A549 (cell line): Measurements from ENCODE around the gene CMIP. TPM values are rescaled to one million over a fixed set of nuclear protein-coding genes. Genes with fewer than 3 reads are reported as not detected.

Experiments used
- ATAC-seq, 2 experiments: fragments of 200-7000 bp in 1 of 2; fragments of >200 bp in 1 of 2; cut with Nextera tagmentation in 1 of 2; cut with Tn5 transposase in 1 of 2; 3 replicates each; pipeline versions ENCODE4 v1.8.0 to v1.9.1; 2018 to 2020; ENCODE audit warnings: mild to moderate bottlenecking in 1 of 2, moderate library complexity in 1 of 2
- CTCF ChIA-PET: fragments of 300-600 bp; sonication (Branson Sonifier 250); formaldehyde crosslinking; extraction: SDS; loops from one replicate; lab custom pipeline; 2021; ENCODE audit warnings: antibody characterized with exemption, inconsistent platforms; lab: Yijun Ruan, JAX
- POLR2A ChIA-PET: fragments of 350-600 bp; formaldehyde crosslinking; extraction: SDS; loops from one replicate; lab custom pipeline; 2021; ENCODE audit warnings: antibody characterized with exemption, inconsistent platforms; lab: Yijun Ruan, JAX
- DNase-seq, 2 experiments: peaks; one replicate each; pipeline versions ENCODE4 v3.0.0 to v3.0.0-alpha.2; 2011 to 2016; ENCODE audit warnings: low read depth in 1 of 2, low spot score in 1 of 2
- FAIRE-seq: peaks from 2 replicates; lab custom pipeline; 2011; peaks lifted over from hg19 to GRCh38; lab: Jason Lieb, UNC
- H3K27ac ChIP-seq, 2 experiments: fragments of >200 bp; sonication (Bioruptor Twin); formaldehyde crosslinking; 3 replicates each; pipeline ENCODE4 v1.5.1; 2016 to 2017
- H3K4me1 ChIP-seq: fragments of >200 bp; sonication (Bioruptor Twin); formaldehyde crosslinking; 3 replicates; pipeline ENCODE4 v1.6.1; 2016
- H3K4me2 ChIP-seq: fragments of >200 bp; sonication (Bioruptor Twin); formaldehyde crosslinking; 3 replicates; pipeline ENCODE4 v1.6.1; 2016
- H3K4me3 ChIP-seq: fragments of >200 bp; sonication (Bioruptor Twin); formaldehyde crosslinking; 3 replicates; pipeline ENCODE4 v1.5.1; 2016
- H3K9me3 ChIP-seq: fragments of >200 bp; sonication (Bioruptor Twin); formaldehyde crosslinking; 3 replicates; pipeline ENCODE4 v1.6.1; 2016
- BHLHE40 ChIP-seq: IDR thresholded peaks from 2 replicates; pipeline ENCODE4 v1.6.1; 2012; ENCODE audit warnings: low read depth, low read length, inconsistent platforms
- CBX2 ChIP-seq: fragments of 200-600 bp; sonication (generic); IDR thresholded peaks from 2 replicates; pipeline ENCODE4 v1.6.1; 2016; ENCODE audit warnings: low read depth, mild to moderate bottlenecking, borderline replicate concordance
- CHD2 ChIP-seq: fragments of 150-350 bp; IDR thresholded peaks from 2 replicates; pipeline ENCODE4 v1.6.1; 2014; ENCODE audit warnings: low read length; ENCODE audit not compliant: partially characterized antibody
- EHF ChIP-seq: fragments of 250-450 bp; sonication (Bioruptor Pico); IDR thresholded peaks from 2 replicates; pipeline ENCODE4 v1.5.0; 2020; ENCODE audit warnings: mild to moderate bottlenecking
- GATA3 ChIP-seq: IDR thresholded peaks from 2 replicates; pipeline ENCODE4 v1.6.1; 2012; ENCODE audit warnings: borderline replicate concordance
- HES2 ChIP-seq: fragments of >200 bp; sonication (Bioruptor Twin); formaldehyde crosslinking; IDR thresholded peaks from 2 replicates; pipeline ENCODE4 v1.6.1; 2016
- JUN ChIP-seq, 2 experiments: fragments of >200 bp; sonication (Bioruptor Twin); formaldehyde crosslinking; IDR thresholded peaks; 2 replicates in 1 of 2; 3 replicates in 1 of 2; pipeline ENCODE4 v1.6.1; 2016 to 2017
- MAZ ChIP-seq: fragments of 150-350 bp; IDR thresholded peaks from 2 replicates; pipeline ENCODE4 v1.6.1; 2014; ENCODE audit warnings: antibody characterized with exemption, low read depth, low read length, borderline replicate concordance
- NFE2L2 ChIP-seq: fragments of 150-350 bp; conservative IDR thresholded peaks from 2 replicates; pipeline ENCODE4 v1.6.1; 2014; ENCODE audit warnings: low read length
- NR3C1 ChIP-seq: fragments of >200 bp; sonication (Bioruptor Twin); formaldehyde crosslinking; IDR thresholded peaks from 3 replicates; pipeline ENCODE4 v1.6.1; 2017
- PBX3 ChIP-seq: IDR thresholded peaks from 2 replicates; pipeline ENCODE4 v1.6.1; 2012
- POLR2A ChIP-seq: IDR thresholded peaks from 2 replicates; pipeline ENCODE4 v1.6.1; 2012; ENCODE audit warnings: mild to moderate bottlenecking, low read length
- RAD21 ChIP-seq, 2 experiments: fragments of >200 bp in 1 of 2; sonication (Bioruptor Twin) in 1 of 2; formaldehyde crosslinking in 1 of 2; IDR thresholded peaks in 1 of 2; conservative IDR thresholded peaks in 1 of 2; 2 replicates in 1 of 2; 3 replicates in 1 of 2; pipeline ENCODE4 v1.6.1; 2012 to 2018; ENCODE audit warnings: inconsistent platforms in 1 of 2
- RCOR1 ChIP-seq: fragments of 150-350 bp; IDR thresholded peaks from 2 replicates; pipeline ENCODE4 v1.6.1; 2014; ENCODE audit warnings: antibody characterized with exemption, low read length, low read depth
- SREBF2 ChIP-seq: fragments of 450-650 bp; IDR thresholded peaks from 2 replicates; pipeline ENCODE4 v1.6.1; 2014; ENCODE audit warnings: mild to moderate bottlenecking, moderate library complexity
- TFCP2L1 ChIP-seq: fragments of 250-450 bp; sonication (Bioruptor Pico); IDR thresholded peaks from 2 replicates; pipeline ENCODE4 v1.5.0; 2021; ENCODE audit warnings: mild to moderate bottlenecking
- TP53 ChIP-seq: fragments of 250-450 bp; sonication (Bioruptor Pico); IDR thresholded peaks from 2 replicates; pipeline ENCODE4 v1.5.0; 2021; ENCODE audit warnings: mild to moderate bottlenecking, moderate library complexity
- ZNF302 ChIP-seq: fragments of 250-450 bp; sonication (Bioruptor Pico); IDR thresholded peaks from 2 replicates; pipeline ENCODE4 v1.9.0; 2021; ENCODE audit warnings: inconsistent platforms, mild to moderate bottlenecking, moderate library complexity
- WGBS: methylation state at CpG from one replicate; pipeline ENCODE4 v1.1.6; 2017; ENCODE audit errors: missing lambda C conversion rate; 5-methylcytosine and 5-hydroxymethylcytosine counted together
- polyA plus RNA-seq, 4 experiments: library from polyadenylated mRNA; depleted of rRNA in 3 of 4; stranded (reverse); fragments of >200 nt; fragmentation: RNase III in 1 of 4; extraction: RNeasy Plus Mini Kit Qiagen cat#74134 plus additional on column Dnase treatment in 1 of 4; gene quantifications; 2 replicates in 3 of 4; 3 replicates in 1 of 4; pipeline ENCODE4 v1.2.3, GENCODE V29; 2011 to 2017
- TF ChIP-seq, protein P1 (sequence below): fragments of >200 bp; sonication (Bioruptor Twin); formaldehyde crosslinking; IDR thresholded peaks from 3 replicates; pipeline ENCODE4 v1.6.1; 2016
- TF ChIP-seq, protein P2 (sequence below): fragments of 200-600 bp; sonication (generic); IDR thresholded peaks from 2 replicates; pipeline ENCODE4 v1.6.1; 2016; ENCODE audit warnings: antibody characterized with exemption, mild to moderate bottlenecking, moderate library complexity

CMIP gene
- polyA plus RNA-seq, 2 of the 4 experiments (the other 2 are of a cell fraction) = 21.6 to 125 TPM

DNA sequence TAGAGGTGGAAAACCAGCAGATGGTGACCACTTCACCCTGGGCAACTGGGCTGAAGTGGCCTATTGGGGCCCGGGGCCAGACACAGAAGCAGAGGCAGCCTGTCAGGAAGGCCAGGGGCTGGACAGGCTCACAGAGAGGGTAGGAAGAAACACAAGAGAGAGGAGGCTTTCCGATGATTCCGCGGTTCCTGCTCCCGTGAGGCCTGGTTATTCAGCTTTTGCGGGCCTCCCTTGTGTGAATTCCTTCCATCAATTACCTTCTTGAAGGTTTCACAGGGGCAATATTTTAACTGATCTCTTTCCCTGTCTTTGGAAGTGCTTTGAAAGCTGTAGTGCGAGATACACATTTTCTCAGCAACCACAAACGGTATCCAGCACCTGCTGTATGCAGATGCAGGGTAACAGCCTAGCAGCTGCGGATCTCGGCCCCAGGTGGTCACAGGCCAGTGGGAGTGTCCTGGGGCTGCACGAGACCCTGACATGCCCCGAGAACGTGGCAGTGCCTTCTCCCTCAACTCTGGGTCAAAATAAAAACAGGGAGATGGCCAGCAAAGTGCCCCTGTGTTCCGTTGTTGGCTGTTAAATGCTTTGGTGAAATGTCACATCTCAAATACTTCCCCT is 11.6 kb upstream of the CMIP start:
- CTCF ChIA-PET = interaction anchor here (0.6 to 2.3 kb wide), 4 partner anchors 9 to 67 kb away, joined by 3 to 5 read pairs (median 3); no protein-coding TSS in a partner anchor
- 88% methylated on average over 14 of the region's 14 CpGs for WGBS
- Histone ChIP-seq H3K27ac (peak overlapping the region; percentile 89 to 90), H3K9me3 (no peaks in the 10 kb centered on the region), H3K4me1 (peaks cover 35% of the 10 kb centered on the region)
- POLR2A ChIA-PET = no interaction called here
- TF ChIP-seq NFE2L2 = no peak
- TF ChIP-seq, protein P1, sequence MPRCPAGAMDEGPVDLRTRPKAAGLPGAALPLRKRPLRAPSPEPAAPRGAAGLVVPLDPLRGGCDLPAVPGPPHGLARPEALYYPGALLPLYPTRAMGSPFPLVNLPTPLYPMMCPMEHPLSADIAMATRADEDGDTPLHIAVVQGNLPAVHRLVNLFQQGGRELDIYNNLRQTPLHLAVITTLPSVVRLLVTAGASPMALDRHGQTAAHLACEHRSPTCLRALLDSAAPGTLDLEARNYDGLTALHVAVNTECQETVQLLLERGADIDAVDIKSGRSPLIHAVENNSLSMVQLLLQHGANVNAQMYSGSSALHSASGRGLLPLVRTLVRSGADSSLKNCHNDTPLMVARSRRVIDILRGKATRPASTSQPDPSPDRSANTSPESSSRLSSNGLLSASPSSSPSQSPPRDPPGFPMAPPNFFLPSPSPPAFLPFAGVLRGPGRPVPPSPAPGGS = no peak
- no peak for TF ChIP-seq TFCP2L1
- TF ChIP-seq, protein P2, sequence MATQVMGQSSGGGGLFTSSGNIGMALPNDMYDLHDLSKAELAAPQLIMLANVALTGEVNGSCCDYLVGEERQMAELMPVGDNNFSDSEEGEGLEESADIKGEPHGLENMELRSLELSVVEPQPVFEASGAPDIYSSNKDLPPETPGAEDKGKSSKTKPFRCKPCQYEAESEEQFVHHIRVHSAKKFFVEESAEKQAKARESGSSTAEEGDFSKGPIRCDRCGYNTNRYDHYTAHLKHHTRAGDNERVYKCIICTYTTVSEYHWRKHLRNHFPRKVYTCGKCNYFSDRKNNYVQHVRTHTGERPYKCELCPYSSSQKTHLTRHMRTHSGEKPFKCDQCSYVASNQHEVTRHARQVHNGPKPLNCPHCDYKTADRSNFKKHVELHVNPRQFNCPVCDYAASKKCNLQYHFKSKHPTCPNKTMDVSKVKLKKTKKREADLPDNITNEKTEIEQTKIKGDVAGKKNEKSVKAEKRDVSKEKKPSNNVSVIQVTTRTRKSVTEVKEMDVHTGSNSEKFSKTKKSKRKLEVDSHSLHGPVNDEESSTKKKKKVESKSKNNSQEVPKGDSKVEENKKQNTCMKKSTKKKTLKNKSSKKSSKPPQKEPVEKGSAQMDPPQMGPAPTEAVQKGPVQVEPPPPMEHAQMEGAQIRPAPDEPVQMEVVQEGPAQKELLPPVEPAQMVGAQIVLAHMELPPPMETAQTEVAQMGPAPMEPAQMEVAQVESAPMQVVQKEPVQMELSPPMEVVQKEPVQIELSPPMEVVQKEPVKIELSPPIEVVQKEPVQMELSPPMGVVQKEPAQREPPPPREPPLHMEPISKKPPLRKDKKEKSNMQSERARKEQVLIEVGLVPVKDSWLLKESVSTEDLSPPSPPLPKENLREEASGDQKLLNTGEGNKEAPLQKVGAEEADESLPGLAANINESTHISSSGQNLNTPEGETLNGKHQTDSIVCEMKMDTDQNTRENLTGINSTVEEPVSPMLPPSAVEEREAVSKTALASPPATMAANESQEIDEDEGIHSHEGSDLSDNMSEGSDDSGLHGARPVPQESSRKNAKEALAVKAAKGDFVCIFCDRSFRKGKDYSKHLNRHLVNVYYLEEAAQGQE = no peak
- no peak for TF ChIP-seq EHF (CRISPR knock-in tag)
- no peak for TF ChIP-seq PBX3
- TF ChIP-seq HES2 = no peak
- no peak for TF ChIP-seq NR3C1
- no peak for TF ChIP-seq ZNF302 (CRISPR knock-in tag)
- TF ChIP-seq SREBF2 = no peak
- TF ChIP-seq CBX2 = no peak
- TF ChIP-seq CHD2 = no peak
- TF ChIP-seq BHLHE40 = no peak
- TF ChIP-seq RAD21 (conservative IDR thresholded peaks at IDR 0.05 in 1 of 2, IDR thresholded peaks at IDR 0.05 in 1 of 2) = no peak
- no peak for TF ChIP-seq JUN (IDR thresholded peaks at IDR 0.05)
- TF ChIP-seq, all 56 proteins: peak for 0
- no peak overlapping the region for H3K4me3 ChIP-seq
- FAIRE-seq (no peak), ATAC-seq (peak in 1 of 2 experiments; percentile 2; a peak in 1 of 6 replicates), DNase-seq (no peak)
- H3K4me2 ChIP-seq = no peak overlapping the region

- ChIA-PET POLR2A (no interaction called here), CTCF (interaction anchor here (0.6 to 1.2 kb wide), 3 partner anchors 8 to 29 kb away, joined by 3 read pairs; no protein-coding TSS in a partner anchor)
- no peak for ATAC-seq
- peaks cover 23% of the 10 kb centered on the region for H3K4me1 ChIP-seq
- WGBS = 79% methylated on average over 3 of the region's 3 CpGs
- H3K4me2 ChIP-seq = no peak overlapping the region
- no peak for FAIRE-seq
- H3K27ac ChIP-seq = peak overlapping the region; percentile 48 to 71; a peak in 5 of 6 replicates
- H3K4me3 ChIP-seq = no peak overlapping the region
- no peak for DNase-seq
- TF ChIP-seq EHF (CRISPR knock-in tag) (no peak), TP53 (no peak), CBX2 (no peak), POLR2A (no peak), MAZ (no peak), GATA3 (no peak), RCOR1 (no peak)
- H3K9me3 ChIP-seq = no peaks in the 10 kb centered on the region
These were observed 9.5 kb upstream of the CMIP start for GRCh38 chr16:81435103-81435502.
